Small intestine (tissue), 7 donors: ENCODE results near the gene KAZALD1. TPM values are rescaled to one million over a fixed set of nuclear protein-coding genes. Genes with fewer than 3 reads are reported as not detected.

Source experiments
- DNase-seq, 2 donors: peaks; one replicate each; pipeline versions ENCODE4 v3.0.0 to v3.0.0-alpha.2; 2013
- FAIRE-seq: peaks from 2 replicates; lab custom pipeline; 2012; peaks lifted over from hg19 to GRCh38; lab: Jason Lieb, UNC
- H3K27ac ChIP-seq, 3 donors: one replicate each; pipeline ENCODE4 v1.5.1; 2013; ENCODE audit warnings: low read length in 2 of 3, mild to moderate bottlenecking in 2 of 3, control low read depth in 1 of 3, inconsistent platforms in 1 of 3, low read depth in 1 of 3, moderate library complexity in 1 of 3
- H3K27me3 ChIP-seq, 3 donors: one replicate each; pipeline ENCODE4 v1.6.1; 2013; ENCODE audit warnings: low read length in 3 of 3, inconsistent platforms in 1 of 3; ENCODE audit not compliant: control insufficient read depth in 3 of 3, insufficient read depth in 3 of 3
- H3K36me3 ChIP-seq, 3 donors: one replicate each; pipeline ENCODE4 v1.6.1; 2013; ENCODE audit warnings: low read length in 3 of 3, inconsistent platforms in 1 of 3, low read depth in 1 of 3, mild to moderate bottlenecking in 1 of 3, moderate library complexity in 1 of 3; ENCODE audit not compliant: control insufficient read depth in 3 of 3, insufficient read depth in 2 of 3
- H3K4me1 ChIP-seq, 3 donors: one replicate each; pipeline ENCODE4 v1.6.1; 2013; ENCODE audit warnings: low read length in 2 of 3, inconsistent platforms in 1 of 3, low read depth in 1 of 3, mild to moderate bottlenecking in 1 of 3, moderate library complexity in 1 of 3; ENCODE audit not compliant: control insufficient read depth in 3 of 3, insufficient read depth in 2 of 3
- H3K4me3 ChIP-seq, 3 donors: one replicate each; pipeline ENCODE4 v1.5.1; 2013; ENCODE audit warnings: low read length in 3 of 3, control low read depth in 1 of 3, inconsistent platforms in 1 of 3, low read depth in 1 of 3, mild to moderate bottlenecking in 1 of 3, moderate library complexity in 1 of 3
- H3K9me3 ChIP-seq, 2 donors: one replicate each; pipeline ENCODE4 v1.6.1; 2013; ENCODE audit warnings: low read depth in 1 of 2, low read length in 1 of 2; ENCODE audit not compliant: control insufficient read depth in 2 of 2, insufficient read depth in 1 of 2
- WGBS, 3 donors: extraction: QIAGEN DNeasy Blood & Tissue Kit; methylation state at CpG; one replicate each; pipeline ENCODE4 v1.1.7; 2013; 5-methylcytosine and 5-hydroxymethylcytosine counted together
- polyA plus RNA-seq, 4 donors: library from polyadenylated mRNA; stranded (reverse) in 3 of 4; unstranded in 1 of 4; fragments of 200-250 nt in 3 of 4; fragments of 120-200 nt in 1 of 4; gene quantifications; one replicate each; pipeline versions ENCODE4 v1.2.1 to v1.2.3, GENCODE V29; 2013
- donor health status: healthy with polysubstance abuse.
- donor health status: control.
- donor health status: control.
- donor health status: Bipolar disorder and iron deficiency.
- donor health status: healthy.

Gene KAZALD1
- polyA plus RNA-seq, 4 donors: 8.1 to 76.0 (median 33.1) TPM

DNA sequence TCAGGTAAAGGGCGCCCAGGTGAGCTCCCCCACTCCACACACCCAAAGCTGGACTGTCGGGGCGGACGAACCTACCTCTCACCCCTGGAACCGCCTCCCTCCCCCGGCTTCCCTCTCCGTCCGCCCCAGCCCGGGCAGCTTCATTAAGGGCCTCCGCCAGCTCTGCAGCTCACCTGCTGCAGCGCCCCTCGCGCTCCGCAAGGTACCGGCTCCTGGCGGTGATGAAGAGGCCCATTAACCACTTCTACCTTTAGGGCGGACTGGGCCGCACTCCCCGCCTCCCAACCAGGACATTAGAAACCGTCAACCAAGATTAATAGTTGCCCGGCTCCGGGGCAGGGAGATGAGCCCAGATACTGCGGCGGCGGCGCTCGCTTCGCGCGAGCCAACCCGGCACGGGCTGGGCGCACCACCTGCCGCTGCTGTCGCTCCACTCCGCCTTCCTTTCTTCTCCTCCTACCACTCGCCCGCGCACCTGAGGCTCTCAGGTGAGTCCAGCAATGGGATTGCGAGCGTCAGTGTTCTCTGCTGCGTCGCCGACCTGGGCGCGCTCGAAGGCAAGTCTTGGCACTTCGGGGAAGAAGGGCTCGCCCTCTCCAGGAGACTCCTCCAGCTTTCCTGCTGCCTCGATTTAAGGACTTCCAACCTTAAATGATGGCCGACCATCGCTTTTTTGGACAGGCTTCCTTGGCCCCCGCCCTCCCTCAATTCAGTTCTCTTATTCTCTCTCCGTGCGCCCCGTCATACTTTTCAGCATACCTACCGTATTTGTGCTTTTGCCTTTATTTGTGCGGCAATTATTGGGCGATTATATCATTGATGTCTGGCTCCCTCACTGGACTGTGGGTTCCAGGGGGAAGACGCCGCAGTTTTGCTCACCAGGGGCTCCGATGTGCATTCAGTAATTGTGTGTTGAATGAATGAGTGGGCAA is 13.6 kb upstream of the KAZALD1 start:
- no peak overlapping the region for H3K4me3 ChIP-seq
- peaks cover 0 to 56% (median 21%) of the 10 kb centered on the region in 3 donors for H3K27me3 ChIP-seq
- no peaks in the 10 kb centered on the region for H3K9me3 ChIP-seq
- H3K4me1 ChIP-seq: peaks cover 0 to 25% (median 2%) of the 10 kb centered on the region in 3 donors
- no peaks in the 10 kb centered on the region for H3K36me3 ChIP-seq
- FAIRE-seq (no peak), DNase-seq (peak; percentile 57 to 68)
- no peak overlapping the region for H3K27ac ChIP-seq
- 10 to 16% (median 13%) methylated on average over 59 to 62 of the region's 62 CpGs for WGBS, 3 donors

DNA sequence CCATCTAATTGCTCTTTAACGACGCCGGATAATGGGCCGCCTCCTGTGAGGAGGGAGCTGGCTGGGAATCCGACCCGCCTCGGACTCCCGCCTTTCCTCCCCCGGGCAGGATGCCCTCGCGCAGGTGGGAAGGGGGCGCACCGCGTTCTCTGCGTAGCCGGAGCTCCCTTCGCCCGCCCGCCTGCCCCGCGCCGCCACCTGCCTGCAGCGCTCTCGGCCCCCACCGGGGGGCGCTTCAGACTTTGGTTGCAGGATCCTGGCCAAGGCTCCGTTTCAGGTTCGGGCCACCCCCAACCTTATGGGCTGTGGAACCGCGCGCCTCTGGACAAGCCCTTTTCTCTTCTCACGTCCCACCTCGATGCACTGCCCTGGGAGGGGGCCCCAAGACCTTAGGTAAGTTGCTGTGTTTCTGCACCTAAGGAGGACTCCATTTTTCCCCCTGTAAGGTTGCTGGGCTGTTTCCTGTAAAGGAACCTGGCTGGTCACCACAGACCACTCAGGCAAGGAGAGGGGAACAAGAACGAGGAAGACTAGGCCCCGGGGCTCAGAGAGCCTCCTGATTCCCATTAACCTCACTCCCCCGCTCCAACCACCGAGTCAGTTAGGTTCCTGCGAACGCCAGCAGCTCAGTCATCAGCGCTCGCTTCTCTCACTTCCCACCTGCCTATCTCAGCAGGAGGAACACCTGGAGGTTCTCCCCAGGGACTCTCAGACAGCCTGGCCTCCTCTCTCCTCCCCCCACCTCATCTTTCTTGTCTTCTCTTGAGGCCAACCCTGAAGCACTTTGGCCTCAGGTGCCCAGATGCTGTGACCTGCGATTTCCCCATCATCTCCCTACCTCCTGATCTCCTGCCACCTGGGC is 11.3 kb upstream of the KAZALD1 start:
- DNase-seq (peak; percentile 62 to 90), FAIRE-seq (no peak)
- WGBS, 3 donors: 9 to 12% (median 9%) methylated on average over 40 to 42 of the region's 42 CpGs
- Histone ChIP-seq H3K27me3 (peaks cover 0 to 53% (median 21%) of the 10 kb centered on the region in 3 donors), H3K36me3 (no peaks in the 10 kb centered on the region), H3K4me1 (peaks cover 0 to 35% (median 0%) of the 10 kb centered on the region in 3 donors), H3K9me3 (no peaks in the 10 kb centered on the region), H3K27ac (no peak overlapping the region), H3K4me3 (peak overlapping the region in 2 of 3 donors; percentile 28 to 30)

DNA sequence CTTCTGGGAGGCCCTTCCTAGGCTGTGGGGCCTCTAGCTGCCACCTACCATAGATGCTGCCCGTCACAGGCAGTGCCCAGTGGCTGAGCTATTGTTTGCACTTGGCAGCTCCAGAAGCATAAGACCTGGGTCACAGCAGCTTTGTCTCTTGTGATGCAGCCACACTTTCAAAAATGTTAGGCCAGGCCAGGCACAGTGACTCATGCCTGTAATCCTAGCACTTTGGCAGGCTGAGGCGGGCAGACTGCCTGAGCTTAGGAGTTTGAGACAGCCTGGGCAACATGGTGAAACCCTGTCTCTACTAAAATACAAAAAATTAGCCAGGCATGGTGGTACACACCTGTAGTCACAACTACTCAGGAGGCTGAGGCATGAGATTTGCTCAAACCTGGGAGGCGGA is 9.5 kb upstream of the KAZALD1 start:
- no peak for FAIRE-seq
- Histone ChIP-seq H3K4me3 (no peak overlapping the region), H3K27me3 (peaks cover 0 to 39% (median 15%) of the 10 kb centered on the region in 3 donors), H3K4me1 (peaks cover 0 to 45% (median 0%) of the 10 kb centered on the region in 3 donors), H3K27ac (no peak overlapping the region), H3K9me3 (no peaks in the 10 kb centered on the region), H3K36me3 (no peaks in the 10 kb centered on the region)
- no peak for DNase-seq
- WGBS, 3 donors: 89 to 91% (median 90%) methylated on average over 3 of the region's 3 CpGs

DNA sequence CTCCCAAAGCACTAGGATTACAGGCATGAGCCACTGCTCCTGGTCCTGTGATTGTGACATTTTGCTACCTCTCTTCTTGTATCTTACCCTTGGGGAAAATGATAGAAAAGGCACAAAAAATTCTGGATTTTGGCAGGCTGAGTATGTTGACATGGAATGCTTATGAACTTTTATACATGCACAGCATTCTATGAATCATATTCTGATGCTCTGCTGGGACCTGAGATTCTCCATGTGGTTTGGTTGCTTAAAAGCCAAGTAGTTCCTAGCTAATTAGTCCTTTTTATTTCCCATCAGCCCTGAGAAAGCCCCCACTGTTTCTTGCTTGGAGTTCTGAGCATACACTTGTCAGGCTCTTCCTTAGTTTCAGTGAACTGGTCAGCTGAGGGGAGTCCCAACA is 8.3 kb upstream of the KAZALD1 start:
- H3K4me1 ChIP-seq: peaks cover 0 to 37% (median 0%) of the 10 kb centered on the region in 3 donors
- FAIRE-seq (no peak), DNase-seq (no peak)
- no peaks in the 10 kb centered on the region for H3K36me3 ChIP-seq
- H3K27me3 ChIP-seq: peaks cover 0 to 27% (median 10%) of the 10 kb centered on the region in 3 donors
- no peaks in the 10 kb centered on the region for H3K9me3 ChIP-seq
- no peak overlapping the region for H3K27ac ChIP-seq
- no peak overlapping the region for H3K4me3 ChIP-seq

DNA sequence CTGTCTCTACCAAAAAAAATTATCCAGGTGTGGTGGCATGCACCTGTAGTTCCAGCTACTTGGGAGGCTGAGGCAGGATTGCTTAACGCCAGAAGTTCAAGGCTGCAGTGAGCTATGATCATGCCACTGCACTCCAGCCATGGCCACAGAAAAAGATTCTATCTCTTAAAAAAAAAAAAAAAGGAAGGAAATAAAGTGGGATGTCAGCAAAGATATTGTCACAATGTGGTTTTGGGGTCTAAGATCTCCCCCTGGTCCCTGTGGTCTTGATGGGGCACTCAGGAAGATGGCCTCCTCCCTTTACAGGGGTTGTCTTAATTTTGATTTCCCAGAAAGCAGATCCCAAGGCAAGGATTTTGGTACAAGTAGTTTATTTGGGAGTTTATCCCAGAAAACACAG is 7.4 kb upstream of the KAZALD1 start:
- DNase-seq (no peak), FAIRE-seq (no peak)
- Histone ChIP-seq H3K9me3 (no peaks in the 10 kb centered on the region), H3K27ac (peak overlapping the region in 2 of 3 donors; percentile 63 to 73), H3K4me3 (no peak overlapping the region), H3K4me1 (peaks cover 0 to 36% (median 0%) of the 10 kb centered on the region in 3 donors), H3K27me3 (peaks cover 0 to 18% (median 2%) of the 10 kb centered on the region in 3 donors), H3K36me3 (no peaks in the 10 kb centered on the region)
- WGBS, 3 donors: 81 to 89% (median 85%) methylated on average over 1 of the region's 1 CpG

DNA sequence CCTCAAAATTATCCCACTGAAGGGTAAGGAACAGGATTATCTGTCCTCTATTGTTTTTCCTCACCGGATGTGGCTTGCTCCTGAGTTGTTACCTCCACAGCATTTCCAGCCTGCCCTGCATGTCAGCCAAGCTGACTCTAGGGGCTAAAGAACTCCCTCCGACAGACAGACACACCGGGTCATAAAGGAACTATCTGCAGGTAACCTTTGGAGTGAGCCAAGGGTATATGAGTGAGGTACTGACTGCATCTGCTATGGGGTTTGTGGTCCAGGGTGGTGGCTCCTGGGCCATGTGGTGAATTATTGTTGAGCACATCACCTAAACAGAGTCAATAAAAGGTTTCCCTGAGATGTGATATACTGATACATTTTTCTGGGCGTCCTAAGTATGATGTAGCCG is 6.9 kb upstream of the KAZALD1 start:
- peak; percentile 55 to 64 for DNase-seq

DNA sequence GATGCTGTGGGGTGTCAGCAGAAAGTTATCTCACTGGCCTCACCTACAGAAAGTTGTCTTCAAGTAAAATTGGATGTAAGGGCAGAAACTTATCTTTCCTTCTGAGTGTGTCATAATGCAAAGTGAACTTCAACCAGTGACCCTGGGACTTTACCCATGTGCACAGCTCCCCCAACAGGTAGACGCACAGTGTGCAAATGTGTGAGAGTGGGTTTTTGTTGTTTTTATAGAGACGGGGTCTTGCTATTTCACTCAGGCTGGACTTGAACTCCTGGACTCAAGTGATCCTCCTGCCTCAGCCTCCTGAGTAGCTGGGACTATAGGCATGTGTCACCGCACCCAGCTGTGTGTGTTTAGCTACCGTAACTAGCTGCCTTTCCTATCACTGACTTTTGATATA is 6.4 kb upstream of the KAZALD1 start:
- DNase-seq (peak; percentile 78 to 79), FAIRE-seq (no peak)
- H3K4me3 ChIP-seq: no peak overlapping the region
- H3K36me3 ChIP-seq: no peaks in the 10 kb centered on the region
- peak overlapping the region in 2 of 3 donors; percentile 63 to 73 for H3K27ac ChIP-seq
- no peaks in the 10 kb centered on the region for H3K9me3 ChIP-seq
- WGBS, 3 donors: 42 to 80% (median 45%) methylated on average over 4 of the region's 4 CpGs
- H3K27me3 ChIP-seq: peaks cover 0 to 8% (median 0%) of the 10 kb centered on the region in 3 donors
- peaks cover 0 to 38% (median 0%) of the 10 kb centered on the region in 3 donors for H3K4me1 ChIP-seq

More for the DNA sequence above, 6.9 kb upstream of the KAZALD1 start:
- Histone ChIP-seq H3K9me3 (no peaks in the 10 kb centered on the region), H3K4me3 (no peak overlapping the region), H3K36me3 (no peaks in the 10 kb centered on the region), H3K27me3 (peaks cover 0 to 13% (median 0%) of the 10 kb centered on the region in 3 donors), H3K4me1 (peaks cover 0 to 41% (median 0%) of the 10 kb centered on the region in 3 donors), H3K27ac (peak overlapping the region in 2 of 3 donors; percentile 63 to 73)
- no peak for FAIRE-seq
- 55 to 73% (median 60%) methylated on average over 5 of the region's 5 CpGs for WGBS, 3 donors
